GM23338 (cell line): Measurements from ENCODE around the gene TIMM23. TPM values are rescaled to one million over a fixed set of nuclear protein-coding genes. Genes with fewer than 3 reads are reported as not detected.

ENCODE experiments used
- ATAC-seq: fragments of 200-7000 bp; cut with Tn5 transposase; 3 replicates; pipeline ENCODE4 v1.9.1; 2020
- DNase-seq: peaks from one replicate; pipeline ENCODE4 v3.0.0-alpha.2; 2015; ENCODE audit warnings: low spot score
- H2AFZ ChIP-seq: fragments of 200-600 bp; sonication (generic); 2 replicates; pipeline ENCODE4 v1.8.0; 2016; ENCODE audit warnings: antibody characterized with exemption, mild to moderate bottlenecking, moderate library complexity
- H3F3A ChIP-seq: fragments of 200-600 bp; sonication (generic); replicated peaks from 2 replicates; pipeline ENCODE4 v1.8.0; 2017; ENCODE audit warnings: antibody characterized with exemption, mixed run types, low read depth
- H3K27ac ChIP-seq: fragments of 200-600 bp; sonication (generic); 2 replicates; pipeline ENCODE4 v1.6.1; 2016; ENCODE audit warnings: low read depth
- H3K27me3 ChIP-seq: fragments of 200-600 bp; sonication (generic); 2 replicates; pipeline ENCODE4 v1.8.0; 2016; ENCODE audit warnings: mild to moderate bottlenecking, mixed run types, moderate library complexity; ENCODE audit not compliant: insufficient read depth
- H3K36me3 ChIP-seq: fragments of 200-600 bp; sonication (generic); 2 replicates; pipeline ENCODE4 v1.8.0; 2016; ENCODE audit warnings: mild to moderate bottlenecking; ENCODE audit not compliant: insufficient read depth
- H3K4me1 ChIP-seq: fragments of 200-600 bp; sonication (generic); 2 replicates; pipeline ENCODE4 v1.8.0; 2016; ENCODE audit warnings: mild to moderate bottlenecking, moderate library complexity; ENCODE audit not compliant: insufficient read depth
- H3K4me2 ChIP-seq: fragments of 200-600 bp; sonication (generic); 2 replicates; pipeline ENCODE4 v1.7.1; 2017; ENCODE audit warnings: mixed run types
- H3K4me3 ChIP-seq: fragments of 200-600 bp; sonication (generic); 2 replicates; pipeline ENCODE4 v1.6.1; 2016; ENCODE audit warnings: mixed run types
- H3K79me2 ChIP-seq: fragments of 200-600 bp; sonication (generic); replicated peaks from 2 replicates; pipeline ENCODE4 v1.8.0; 2017; ENCODE audit warnings: mild to moderate bottlenecking; ENCODE audit not compliant: insufficient read depth
- H3K9me2 ChIP-seq: fragments of 200-600 bp; sonication (generic); 2 replicates; pipeline ENCODE4 v1.8.0; 2017; ENCODE audit not compliant: insufficient read depth
- H4K20me1 ChIP-seq: fragments of 200-600 bp; sonication (generic); replicated peaks from 2 replicates; pipeline ENCODE4 v1.8.0; 2017; ENCODE audit warnings: mild to moderate bottlenecking; ENCODE audit not compliant: insufficient read depth
- H3K27ac Mint-ChIP-seq: 2 replicates; pipeline ENCODE4 v1.8.0; 2020; ENCODE audit warnings: inconsistent platforms, mild to moderate bottlenecking, moderate library complexity, mixed read lengths
- H3K27me3 Mint-ChIP-seq: 3 replicates; pipeline ENCODE4 v1.8.0; 2022; ENCODE audit warnings: low read depth, mild to moderate bottlenecking, moderate library complexity, mixed read lengths, inconsistent platforms; ENCODE audit not compliant: insufficient read depth, poor library complexity
- H3K36me3 Mint-ChIP-seq: 3 replicates; pipeline ENCODE4 v1.8.0; 2021; ENCODE audit warnings: low read depth, mild to moderate bottlenecking, inconsistent platforms, moderate library complexity, mixed read lengths
- H3K4me1 Mint-ChIP-seq: 3 replicates; pipeline ENCODE4 v1.8.0; 2020; ENCODE audit warnings: mild to moderate bottlenecking, inconsistent platforms, mixed read lengths
- H3K4me3 Mint-ChIP-seq: 3 replicates; pipeline ENCODE4 v1.8.0; 2021; ENCODE audit warnings: moderate library complexity, mild to moderate bottlenecking, inconsistent platforms, mixed read lengths
- H3K9me3 Mint-ChIP-seq: 3 replicates; pipeline ENCODE4 v1.8.0; 2020; ENCODE audit warnings: moderate library complexity, mild to moderate bottlenecking, inconsistent platforms, mixed read lengths
- CREB1 ChIP-seq: fragments of 250-450 bp; sonication (Bioruptor Pico); IDR thresholded peaks from 2 replicates; pipeline ENCODE4 v1.5.0; 2020; ENCODE audit warnings: low read depth, mild to moderate bottlenecking, moderate library complexity
- CTCF ChIP-seq, 2 experiments: fragments of 200-600 bp in 1 of 2; sonication (generic) in 1 of 2; conservative IDR thresholded peaks; 2 replicates each; pipeline versions ENCODE4 v1.5.1 to v1.6.1; 2016 to 2017; ENCODE audit warnings: antibody characterized with exemption in 2 of 2, low read depth in 2 of 2, mild to moderate bottlenecking in 2 of 2, moderate library complexity in 1 of 2
- EZH2 ChIP-seq: fragments of 200-600 bp; sonication (generic); IDR thresholded peaks from one replicate; pipeline ENCODE4 v1.8.0; 2017; ENCODE audit warnings: antibody characterized with exemption, mild to moderate bottlenecking, low read depth; ENCODE audit not compliant: unreplicated experiment
- EZH2phosphoT487 ChIP-seq: fragments of 200-600 bp; sonication (generic); IDR thresholded peaks from one replicate; pipeline ENCODE4 v1.8.1; 2018; ENCODE audit warnings: antibody characterized with exemption; ENCODE audit not compliant: unreplicated experiment
- JUNB ChIP-seq: IDR thresholded peaks from one replicate; pipeline ENCODE4 v1.6.1; 2016; ENCODE audit warnings: antibody characterized with exemption; ENCODE audit not compliant: unreplicated experiment
- NANOG ChIP-seq: IDR thresholded peaks from 2 replicates; pipeline ENCODE4 v1.6.1; 2016; ENCODE audit warnings: antibody characterized with exemption, borderline replicate concordance
- POLR2AphosphoS5 ChIP-seq: IDR thresholded peaks from 2 replicates; pipeline ENCODE4 v1.6.1; 2016; ENCODE audit warnings: antibody characterized with exemption, low read depth
- STAT1 ChIP-seq: IDR thresholded peaks from one replicate; pipeline ENCODE4 v1.6.1; 2016; ENCODE audit warnings: antibody characterized with exemption; ENCODE audit not compliant: unreplicated experiment
- ZNF114 ChIP-seq: fragments of 250-450 bp; sonication (Bioruptor Pico); IDR thresholded peaks from 2 replicates; pipeline ENCODE4 v1.5.0; 2020; ENCODE audit warnings: mild to moderate bottlenecking, moderate library complexity
- ZNF331 ChIP-seq: fragments of 250-450 bp; sonication (Bioruptor Pico); IDR thresholded peaks from 2 replicates; pipeline ENCODE4 v1.5.0; 2020; ENCODE audit warnings: low read depth, mild to moderate bottlenecking, moderate library complexity
- polyA plus RNA-seq: library from polyadenylated mRNA; unstranded; fragments of >200 nt; fragmentation: Nextera tagmentation; extraction: Ambion mirVana; gene quantifications from 2 replicates; pipeline ENCODE4 v1.2.1, GENCODE V29; 2016
- small RNA-seq: library from RNA; depleted of rRNA; stranded (forward); fragments of <200 nt; gene quantifications from one replicate; pipeline ENCODE3, GENCODE V24; 2014; ENCODE audit warnings: low replicate concordance
- total RNA-seq: library from RNA; depleted of rRNA; stranded (reverse); fragments of >200 nt; shearing (Covaris generic); gene quantifications from 2 replicates; pipeline ENCODE4 v1.2.3, GENCODE V29; 2014; rRNA removed
- TF ChIP-seq, protein P1 (sequence below): IDR thresholded peaks from one replicate; pipeline ENCODE4 v1.6.1; 2018; ENCODE audit warnings: antibody characterized with exemption; ENCODE audit not compliant: unreplicated experiment
- TF ChIP-seq, protein P2 (sequence below): IDR thresholded peaks from 2 replicates; pipeline ENCODE4 v1.6.1; 2016; ENCODE audit warnings: antibody characterized with exemption

TIMM23 gene
- total and polyA plus RNA-seq, 2 experiments from 2014 or later = 120 to 218 TPM

DNA sequence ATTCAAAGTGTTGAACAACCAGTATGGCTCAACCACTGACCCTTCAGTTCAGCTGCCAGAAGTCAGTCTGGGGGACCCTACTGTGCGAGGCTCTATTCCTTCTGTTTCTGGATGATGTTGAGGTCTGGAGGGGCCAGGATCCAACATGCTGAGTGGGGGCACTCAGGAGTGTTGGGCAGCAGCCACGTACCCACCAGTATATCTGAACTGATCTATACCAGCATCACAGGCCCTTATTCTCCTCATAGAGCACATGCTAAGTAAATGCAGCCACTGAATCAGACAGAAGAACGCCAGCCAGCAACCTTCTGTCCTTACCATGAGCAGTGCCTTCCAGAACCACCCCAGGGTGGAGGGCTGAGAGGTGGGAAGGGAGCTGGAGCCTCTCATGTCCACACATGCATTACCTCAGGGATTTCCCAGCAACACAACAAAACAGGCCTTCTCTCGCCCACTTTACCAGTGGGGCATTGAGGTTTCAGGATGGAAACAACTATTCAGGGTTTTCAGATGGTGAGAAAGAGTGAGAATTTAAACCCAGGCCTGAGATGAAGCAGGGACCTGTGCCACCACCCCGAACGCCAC lies 80.6 kb downstream of the TIMM23 start:
- Histone ChIP-seq H3K36me3 (no peaks in the 10 kb centered on the region), H3K4me3 (no peak overlapping the region), H3K79me2 (no peaks in the 10 kb centered on the region), H3K27me3 (no peaks in the 10 kb centered on the region), H3K27ac (no peak overlapping the region), H2AFZ (peak overlapping the region; percentile 94; the same call in 1 of the 2 replicates), H3K4me2 (no peak overlapping the region), H3K9me2 (no peaks in the 10 kb centered on the region; the same call in 1 of the 2 replicates), H3F3A (no peaks in the 10 kb centered on the region), H3K4me1 (peaks cover 24% of the 10 kb centered on the region), H4K20me1 (no peaks in the 10 kb centered on the region)
- Mint-ChIP-seq H3K9me3 (no peaks in the 10 kb centered on the region), H3K27me3 (peaks cover 9% of the 10 kb centered on the region), H3K27ac (peak overlapping the region; percentile 65; the same call in 1 of the 2 replicates), H3K36me3 (no peaks in the 10 kb centered on the region), H3K4me1 (peaks cover 32% of the 10 kb centered on the region), H3K4me3 (no peak overlapping the region)
- ATAC-seq = no peak
- DNase-seq = no peak
- TF ChIP-seq, protein P1, sequence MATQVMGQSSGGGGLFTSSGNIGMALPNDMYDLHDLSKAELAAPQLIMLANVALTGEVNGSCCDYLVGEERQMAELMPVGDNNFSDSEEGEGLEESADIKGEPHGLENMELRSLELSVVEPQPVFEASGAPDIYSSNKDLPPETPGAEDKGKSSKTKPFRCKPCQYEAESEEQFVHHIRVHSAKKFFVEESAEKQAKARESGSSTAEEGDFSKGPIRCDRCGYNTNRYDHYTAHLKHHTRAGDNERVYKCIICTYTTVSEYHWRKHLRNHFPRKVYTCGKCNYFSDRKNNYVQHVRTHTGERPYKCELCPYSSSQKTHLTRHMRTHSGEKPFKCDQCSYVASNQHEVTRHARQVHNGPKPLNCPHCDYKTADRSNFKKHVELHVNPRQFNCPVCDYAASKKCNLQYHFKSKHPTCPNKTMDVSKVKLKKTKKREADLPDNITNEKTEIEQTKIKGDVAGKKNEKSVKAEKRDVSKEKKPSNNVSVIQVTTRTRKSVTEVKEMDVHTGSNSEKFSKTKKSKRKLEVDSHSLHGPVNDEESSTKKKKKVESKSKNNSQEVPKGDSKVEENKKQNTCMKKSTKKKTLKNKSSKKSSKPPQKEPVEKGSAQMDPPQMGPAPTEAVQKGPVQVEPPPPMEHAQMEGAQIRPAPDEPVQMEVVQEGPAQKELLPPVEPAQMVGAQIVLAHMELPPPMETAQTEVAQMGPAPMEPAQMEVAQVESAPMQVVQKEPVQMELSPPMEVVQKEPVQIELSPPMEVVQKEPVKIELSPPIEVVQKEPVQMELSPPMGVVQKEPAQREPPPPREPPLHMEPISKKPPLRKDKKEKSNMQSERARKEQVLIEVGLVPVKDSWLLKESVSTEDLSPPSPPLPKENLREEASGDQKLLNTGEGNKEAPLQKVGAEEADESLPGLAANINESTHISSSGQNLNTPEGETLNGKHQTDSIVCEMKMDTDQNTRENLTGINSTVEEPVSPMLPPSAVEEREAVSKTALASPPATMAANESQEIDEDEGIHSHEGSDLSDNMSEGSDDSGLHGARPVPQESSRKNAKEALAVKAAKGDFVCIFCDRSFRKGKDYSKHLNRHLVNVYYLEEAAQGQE = no peak
- TF ChIP-seq EZH2 (no peak), CREB1 (CRISPR knock-in tag) (no peak), CTCF (conservative IDR thresholded peaks at IDR 0.05; ENCODE audit: low read depth in 2 of 2) (no peak), ZNF331 (CRISPR knock-in tag) (no peak), EZH2phosphoT487 (no peak), STAT1 (no peak), NANOG (no peak), JUNB (no peak), POLR2AphosphoS5 (no peak), ZNF114 (CRISPR knock-in tag) (no peak)
- TF ChIP-seq, protein P2, sequence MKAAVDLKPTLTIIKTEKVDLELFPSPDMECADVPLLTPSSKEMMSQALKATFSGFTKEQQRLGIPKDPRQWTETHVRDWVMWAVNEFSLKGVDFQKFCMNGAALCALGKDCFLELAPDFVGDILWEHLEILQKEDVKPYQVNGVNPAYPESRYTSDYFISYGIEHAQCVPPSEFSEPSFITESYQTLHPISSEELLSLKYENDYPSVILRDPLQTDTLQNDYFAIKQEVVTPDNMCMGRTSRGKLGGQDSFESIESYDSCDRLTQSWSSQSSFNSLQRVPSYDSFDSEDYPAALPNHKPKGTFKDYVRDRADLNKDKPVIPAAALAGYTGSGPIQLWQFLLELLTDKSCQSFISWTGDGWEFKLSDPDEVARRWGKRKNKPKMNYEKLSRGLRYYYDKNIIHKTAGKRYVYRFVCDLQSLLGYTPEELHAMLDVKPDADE = no peak

Small RNAs within 50 kb of the gene (small RNA-seq; reads per million reads assigned to genes)
- gene SNORA74C-1 = not detected

Other genes starting within 250 kb of the TIMM23 start
- gene WASHC2C, start 245.2 kb upstream of the TIMM23 start, total RNA-seq = 23.8 and 25.2 TPM in 2 replicates
- 13.5 and 16.2 TPM in 2 replicates for gene WASHC2C, start 245.2 kb upstream of the TIMM23 start, polyA plus RNA-seq
- gene AGAP4, start 125.0 kb upstream of the TIMM23 start, total RNA-seq = 15.3 and 21.5 TPM in 2 replicates
- gene AGAP4, start 125.0 kb upstream of the TIMM23 start, polyA plus RNA-seq = 17.6 and 19.9 TPM in 2 replicates
- gene NCOA4, start 58.1 kb downstream of the TIMM23 start, total RNA-seq = 76.9 and 79.8 TPM in 2 replicates
- gene NCOA4, start 58.1 kb downstream of the TIMM23 start, polyA plus RNA-seq = 24.0 and 24.9 TPM in 2 replicates
- gene MSMB, start 73.8 kb downstream of the TIMM23 start, total RNA-seq = not detected in 2 replicates
- not detected in 2 replicates for gene MSMB, start 73.8 kb downstream of the TIMM23 start, polyA plus RNA-seq